Hindlimb muscle (tissue), 1 donor: ENCODE data around the gene PIK3R6. TPM values are rescaled to one million over a fixed set of nuclear protein-coding genes. Genes with fewer than 3 reads are reported as not detected.

ENCODE experiments used
- DNase-seq: peaks from one replicate; pipeline ENCODE4 v3.0.0-alpha.2; 2013
- polyA plus RNA-seq: library from polyadenylated mRNA; unstranded; fragments of 120-200 nt; gene quantifications from one replicate; pipeline ENCODE4 v1.2.1, GENCODE V29; 2013; ENCODE audit not compliant: insufficient read length

PIK3R6 gene
- 5.4 TPM for polyA plus RNA-seq

- DNase-seq: no peak
Measured at GRCh38 chr17:8867361-8867981, at the start of gene PIK3R6. TSS of gene PIK3R6 (minus strand) at chr17:8867674. CDS start at chr17:8849794, 17,880 bp downstream.

GRCh38 chr17:8916466-8916865 is 49.0 kb upstream of the PIK3R6 start:
- DNase-seq: no peak

- DNase-seq: no peak
Measured at GRCh38 chr17:8914554-8914953, 47.1 kb upstream of the PIK3R6 start.

GRCh38 chr17:8913879-8914278 is 46.4 kb upstream of the PIK3R6 start:
- DNase-seq: no peak

- no peak for DNase-seq
Measured at GRCh38 chr17:8913091-8913490, 45.6 kb upstream of the PIK3R6 start.

GRCh38 chr17:8912084-8912981 is 44.9 kb upstream of the PIK3R6 start:
- DNase-seq: no peak

GRCh38 chr17:8910969-8911604 is 43.6 kb upstream of the PIK3R6 start:
- DNase-seq: no peak

GRCh38 chr17:8909586-8910270 is 42.3 kb upstream of the PIK3R6 start:
- DNase-seq: no peak

- DNase-seq: no peak
Measured at GRCh38 chr17:8905331-8905730, 37.9 kb upstream of the PIK3R6 start.

- no peak for DNase-seq
Measured at GRCh38 chr17:8904686-8905085, 37.2 kb upstream of the PIK3R6 start.

GRCh38 chr17:8904201-8904600 is 36.7 kb upstream of the PIK3R6 start:
- DNase-seq: no peak

- DNase-seq: no peak
Measured at GRCh38 chr17:8900626-8901585, 33.4 kb upstream of the PIK3R6 start.

GRCh38 chr17:8900207-8900606 is 32.7 kb upstream of the PIK3R6 start:
- DNase-seq: no peak

- no peak for DNase-seq
Measured at GRCh38 chr17:8898636-8899035, 31.2 kb upstream of the PIK3R6 start.

GRCh38 chr17:8898126-8898525 is 30.7 kb upstream of the PIK3R6 start:
- DNase-seq: no peak

GRCh38 chr17:8896641-8897635 is 29.5 kb upstream of the PIK3R6 start:
- no peak for DNase-seq

- DNase-seq: no peak
Measured at GRCh38 chr17:8896087-8896486, 28.6 kb upstream of the PIK3R6 start.

- peak; percentile 66 for DNase-seq
Measured at GRCh38 chr17:8894673-8895578, 27.5 kb upstream of the PIK3R6 start.

GRCh38 chr17:8894202-8894671 is 26.8 kb upstream of the PIK3R6 start:
- no peak for DNase-seq
